HCT116 (cell line): ENCODE results near the gene OR14I1. TPM values are rescaled to one million over a fixed set of nuclear protein-coding genes. Genes with fewer than 3 reads are reported as not detected.

Experiments used
- ATAC-seq: fragments of 200-7000 bp; cut with Tn5 transposase; 2 replicates; pipeline ENCODE4 v1.9.1; 2020; ENCODE audit warnings: mild to moderate bottlenecking, moderate library complexity
- BruUV-seq: library from RNA; stranded (reverse); fragments of 400-500 nt; replicated peaks from 2 replicates; lab custom pipeline; 2021; lab: Mats Ljungman, UMichigan
- CTCF ChIA-PET: fragments of 300-600 bp; sonication (Branson Sonifier 250); formaldehyde crosslinking; loops from one replicate; lab custom pipeline; 2021; ENCODE audit warnings: antibody characterized with exemption; lab: Charles Lee
- POLR2A ChIA-PET: fragments of 300-600, 350-600 bp; sonication (Branson Sonifier 250); formaldehyde crosslinking; loops from one replicate; lab custom pipeline; 2021; ENCODE audit warnings: antibody characterized with exemption; lab: Charles Lee
- RAD21 ChIA-PET, 2 experiments: fragments of 300-600 bp; sonication (Branson Sonifier 250); formaldehyde crosslinking; loops; one replicate each; lab custom pipeline; 2023; ENCODE audit warnings: low total read pairs in 2 of 2; ENCODE audit not compliant: uncharacterized antibody in 2 of 2, unreplicated experiment in 2 of 2, low non-redundant PET in 1 of 2; lab: Charles Lee
- DNase-seq: peaks from one replicate; pipeline ENCODE4 v3.0.0-alpha.2; 2010; ENCODE audit warnings: low read depth, low spot score
- H2AFZ ChIP-seq: fragments of 200-600 bp; shearing (Covaris generic), sonication (generic); 2 replicates; pipeline ENCODE4 v1.6.1; 2017; ENCODE audit warnings: low read depth, mixed run types, mixed read lengths, antibody characterized with exemption, low read length; ENCODE audit not compliant: poor library complexity, severe bottlenecking
- H3K27ac ChIP-seq: 2 replicates; pipeline ENCODE4 v1.5.1; 2012; ENCODE audit warnings: low read depth, low read length
- H3K27me3 ChIP-seq: fragments of 200-600 bp; sonication (generic); 2 replicates; pipeline ENCODE4 v1.6.1; 2016; ENCODE audit warnings: mixed run types, low read length, mixed read lengths; ENCODE audit not compliant: insufficient read depth
- H3K36me3 ChIP-seq, 2 experiments: fragments of 200-500 bp in 1 of 2; fragments of 200-600 bp in 1 of 2; sonication (Bioruptor generic) in 1 of 2; sonication (generic) in 1 of 2; 2 replicates each; pipeline versions ENCODE4 v1.5.1 to v1.6.1; 2014 to 2016; ENCODE audit warnings: low read length in 2 of 2, inconsistent platforms in 1 of 2, mixed read lengths in 1 of 2, mixed run types in 1 of 2; ENCODE audit not compliant: insufficient read depth in 2 of 2, control insufficient read depth in 1 of 2
- H3K4me1 ChIP-seq, 2 experiments: fragments of 200-600 bp in 1 of 2; sonication (generic) in 1 of 2; 2 replicates each; pipeline versions ENCODE4 v1.5.1 to v1.6.1; 2012 to 2017; ENCODE audit warnings: low read length in 2 of 2, inconsistent platforms in 1 of 2, mild to moderate bottlenecking in 1 of 2, mixed read lengths in 1 of 2, mixed run types in 1 of 2, moderate library complexity in 1 of 2; ENCODE audit not compliant: insufficient read depth in 2 of 2, control insufficient read depth in 1 of 2
- H3K4me2 ChIP-seq: fragments of 200-600 bp; sonication (generic); 2 replicates; pipeline ENCODE4 v1.6.1; 2017; ENCODE audit warnings: mixed run types, low read length, mixed read lengths
- H3K4me3 ChIP-seq, 2 experiments: fragments of 200-600 bp in 1 of 2; sonication (generic) in 1 of 2; replicated peaks in 1 of 2; 2 replicates each; pipeline ENCODE4 v1.5.1; 2011 to 2016; ENCODE audit warnings: low read length in 2 of 2, control low read depth in 1 of 2, low read depth in 1 of 2, mild to moderate bottlenecking in 1 of 2, mixed read lengths in 1 of 2, mixed run types in 1 of 2
- H3K79me2 ChIP-seq: fragments of 200-600 bp; sonication (generic); 2 replicates; pipeline ENCODE4 v1.6.1; 2017; ENCODE audit warnings: mild to moderate bottlenecking, mixed run types, low read length, moderate library complexity, mixed read lengths; ENCODE audit not compliant: insufficient read depth
- H3K9ac ChIP-seq: fragments of 200-600 bp; sonication (generic); 2 replicates; pipeline ENCODE4 v1.6.1; 2016; ENCODE audit warnings: low read length, mixed read lengths
- H3K9me2 ChIP-seq: fragments of 200-600 bp; sonication (generic), shearing (Covaris generic); 2 replicates; pipeline ENCODE4 v1.6.1; 2017; ENCODE audit warnings: mixed run types, mild to moderate bottlenecking, moderate library complexity; ENCODE audit not compliant: insufficient read depth
- H3K9me3 ChIP-seq, 2 experiments: fragments of 200-500 bp in 1 of 2; fragments of 200-600 bp in 1 of 2; sonication (Bioruptor generic) in 1 of 2; sonication (generic) in 1 of 2; 2 replicates each; pipeline ENCODE4 v1.6.1; 2014 to 2017; ENCODE audit warnings: low read length in 2 of 2, mixed read lengths in 2 of 2, inconsistent platforms in 1 of 2, low read depth in 1 of 2, mild to moderate bottlenecking in 1 of 2, mixed run types in 1 of 2, moderate library complexity in 1 of 2; ENCODE audit not compliant: control insufficient read depth in 1 of 2, insufficient read depth in 1 of 2
- H4K20me1 ChIP-seq: fragments of 200-600 bp; sonication (generic), shearing (Covaris generic); 2 replicates; pipeline ENCODE4 v1.6.1; 2017; ENCODE audit warnings: mixed run types, mild to moderate bottlenecking, moderate library complexity; ENCODE audit not compliant: insufficient read depth
- CBX3 ChIP-seq: IDR thresholded peaks from 2 replicates; pipeline ENCODE4 v1.6.1; 2012; ENCODE audit warnings: low read depth
- CEBPB ChIP-seq: IDR thresholded peaks from 2 replicates; pipeline ENCODE4 v1.6.1; 2012; ENCODE audit warnings: low read depth
- EGR1 ChIP-seq: IDR thresholded peaks from 2 replicates; pipeline ENCODE4 v1.6.1; 2012; ENCODE audit warnings: low read depth
- ELF1 ChIP-seq: IDR thresholded peaks from 2 replicates; pipeline ENCODE4 v1.6.1; 2012; ENCODE audit warnings: low read depth, borderline replicate concordance
- EZH2 ChIP-seq: fragments of 200-600 bp; sonication (generic); IDR thresholded peaks from 2 replicates; pipeline ENCODE4 v1.6.1; 2017; ENCODE audit warnings: antibody characterized with exemption, mixed run types
- EZH2phosphoT487 ChIP-seq: fragments of 200-600 bp; IDR thresholded peaks from 2 replicates; pipeline ENCODE4 v1.6.1; 2018; ENCODE audit warnings: antibody characterized with exemption, borderline replicate concordance
- FOSL1 ChIP-seq: IDR thresholded peaks from 2 replicates; pipeline ENCODE4 v1.6.1; 2012; ENCODE audit warnings: low read depth
- POLR2A ChIP-seq: IDR thresholded peaks from 2 replicates; pipeline ENCODE4 v1.7.0; 2011; ENCODE audit warnings: borderline replicate concordance; ENCODE audit not compliant: insufficient read depth, insufficient read length; ENCODE audit errors: extremely low read depth
- POLR2AphosphoS5 ChIP-seq: IDR thresholded peaks from 2 replicates; pipeline ENCODE4 v1.6.1; 2011; ENCODE audit warnings: mild to moderate bottlenecking, low read depth, low read length, moderate library complexity
- SP1 ChIP-seq: IDR thresholded peaks from 2 replicates; pipeline ENCODE4 v1.6.1; 2012; ENCODE audit warnings: low read depth
- YY1 ChIP-seq: IDR thresholded peaks from 2 replicates; pipeline ENCODE4 v1.6.1; 2011; ENCODE audit warnings: low read length, low read depth, moderate library complexity, mild to moderate bottlenecking; ENCODE audit not compliant: insufficient replicate concordance; ENCODE audit errors: extremely low read depth
- ZFX ChIP-seq: fragments of 450-650 bp; IDR thresholded peaks from 2 replicates; pipeline ENCODE4 v1.6.1; 2017
- intact Hi-C: fragments of 100-400 bp; cut with micrococcal nuclease; formaldehyde crosslinking; loops from 2 replicates; pipeline ENCODE4 v1.10.0; 2022
- total RNA-seq: library from RNA; stranded (reverse); gene quantifications from one replicate; pipeline ENCODE4 v1.2.1, GENCODE V29; 2021; ENCODE audit not compliant: unreplicated experiment
- TF ChIP-seq, protein P1 (sequence below): IDR thresholded peaks from 2 replicates; pipeline ENCODE4 v1.6.1; 2012
- TF ChIP-seq, protein P2 (sequence below): IDR thresholded peaks from 2 replicates; pipeline ENCODE4 v1.6.1; 2011; ENCODE audit warnings: mild to moderate bottlenecking, low read length, moderate library complexity; ENCODE audit not compliant: insufficient replicate concordance; ENCODE audit errors: extremely low read depth
- TF ChIP-seq, protein P3 (sequence below): IDR thresholded peaks from 2 replicates; pipeline ENCODE4 v1.6.1; 2012; ENCODE audit warnings: low read depth
- TF ChIP-seq, protein P4 (sequence below): IDR thresholded peaks from 2 replicates; pipeline ENCODE4 v1.6.1; 2012

Gene OR14I1
- total RNA-seq, 1 experiment from 2014 or later = not detected

DNA sequence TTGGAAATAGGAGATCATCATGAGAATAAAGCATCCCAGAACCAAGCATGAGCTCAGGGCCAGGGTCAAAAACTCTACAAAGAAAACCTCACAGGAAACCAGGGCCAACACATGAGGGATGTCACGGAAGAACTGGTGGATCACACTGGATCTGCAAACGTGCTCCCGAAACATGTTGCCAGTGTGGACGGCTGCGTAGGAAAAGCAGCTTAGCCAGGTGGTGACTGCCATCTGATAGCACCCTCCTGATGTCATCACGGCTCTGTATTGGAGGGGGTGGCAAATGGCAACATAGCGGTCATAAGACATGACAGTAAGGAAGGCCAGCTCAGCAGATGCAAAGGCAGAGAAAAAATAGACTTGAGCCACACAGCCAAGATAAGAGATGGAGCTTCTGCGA, 20.9 kb downstream of the OR14I1 start:
- ATAC-seq = no peak
- Histone ChIP-seq H3K9ac (no peak overlapping the region), H3K79me2 (no peaks in the 10 kb centered on the region)
- TF ChIP-seq CBX3 = no peak
- TF ChIP-seq YY1 = no peak
- TF ChIP-seq, protein P1, sequence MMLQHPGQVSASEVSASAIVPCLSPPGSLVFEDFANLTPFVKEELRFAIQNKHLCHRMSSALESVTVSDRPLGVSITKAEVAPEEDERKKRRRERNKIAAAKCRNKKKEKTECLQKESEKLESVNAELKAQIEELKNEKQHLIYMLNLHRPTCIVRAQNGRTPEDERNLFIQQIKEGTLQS = no peak
- TF ChIP-seq, protein P2, sequence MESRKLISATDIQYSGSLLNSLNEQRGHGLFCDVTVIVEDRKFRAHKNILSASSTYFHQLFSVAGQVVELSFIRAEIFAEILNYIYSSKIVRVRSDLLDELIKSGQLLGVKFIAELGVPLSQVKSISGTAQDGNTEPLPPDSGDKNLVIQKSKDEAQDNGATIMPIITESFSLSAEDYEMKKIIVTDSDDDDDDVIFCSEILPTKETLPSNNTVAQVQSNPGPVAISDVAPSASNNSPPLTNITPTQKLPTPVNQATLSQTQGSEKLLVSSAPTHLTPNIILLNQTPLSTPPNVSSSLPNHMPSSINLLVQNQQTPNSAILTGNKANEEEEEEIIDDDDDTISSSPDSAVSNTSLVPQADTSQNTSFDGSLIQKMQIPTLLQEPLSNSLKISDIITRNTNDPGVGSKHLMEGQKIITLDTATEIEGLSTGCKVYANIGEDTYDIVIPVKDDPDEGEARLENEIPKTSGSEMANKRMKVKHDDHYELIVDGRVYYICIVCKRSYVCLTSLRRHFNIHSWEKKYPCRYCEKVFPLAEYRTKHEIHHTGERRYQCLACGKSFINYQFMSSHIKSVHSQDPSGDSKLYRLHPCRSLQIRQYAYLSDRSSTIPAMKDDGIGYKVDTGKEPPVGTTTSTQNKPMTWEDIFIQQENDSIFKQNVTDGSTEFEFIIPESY = no peak
- TF ChIP-seq POLR2AphosphoS5 = no peak
- TF ChIP-seq, protein P3, sequence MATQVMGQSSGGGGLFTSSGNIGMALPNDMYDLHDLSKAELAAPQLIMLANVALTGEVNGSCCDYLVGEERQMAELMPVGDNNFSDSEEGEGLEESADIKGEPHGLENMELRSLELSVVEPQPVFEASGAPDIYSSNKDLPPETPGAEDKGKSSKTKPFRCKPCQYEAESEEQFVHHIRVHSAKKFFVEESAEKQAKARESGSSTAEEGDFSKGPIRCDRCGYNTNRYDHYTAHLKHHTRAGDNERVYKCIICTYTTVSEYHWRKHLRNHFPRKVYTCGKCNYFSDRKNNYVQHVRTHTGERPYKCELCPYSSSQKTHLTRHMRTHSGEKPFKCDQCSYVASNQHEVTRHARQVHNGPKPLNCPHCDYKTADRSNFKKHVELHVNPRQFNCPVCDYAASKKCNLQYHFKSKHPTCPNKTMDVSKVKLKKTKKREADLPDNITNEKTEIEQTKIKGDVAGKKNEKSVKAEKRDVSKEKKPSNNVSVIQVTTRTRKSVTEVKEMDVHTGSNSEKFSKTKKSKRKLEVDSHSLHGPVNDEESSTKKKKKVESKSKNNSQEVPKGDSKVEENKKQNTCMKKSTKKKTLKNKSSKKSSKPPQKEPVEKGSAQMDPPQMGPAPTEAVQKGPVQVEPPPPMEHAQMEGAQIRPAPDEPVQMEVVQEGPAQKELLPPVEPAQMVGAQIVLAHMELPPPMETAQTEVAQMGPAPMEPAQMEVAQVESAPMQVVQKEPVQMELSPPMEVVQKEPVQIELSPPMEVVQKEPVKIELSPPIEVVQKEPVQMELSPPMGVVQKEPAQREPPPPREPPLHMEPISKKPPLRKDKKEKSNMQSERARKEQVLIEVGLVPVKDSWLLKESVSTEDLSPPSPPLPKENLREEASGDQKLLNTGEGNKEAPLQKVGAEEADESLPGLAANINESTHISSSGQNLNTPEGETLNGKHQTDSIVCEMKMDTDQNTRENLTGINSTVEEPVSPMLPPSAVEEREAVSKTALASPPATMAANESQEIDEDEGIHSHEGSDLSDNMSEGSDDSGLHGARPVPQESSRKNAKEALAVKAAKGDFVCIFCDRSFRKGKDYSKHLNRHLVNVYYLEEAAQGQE = no peak
- TF ChIP-seq ELF1 = no peak
- TF ChIP-seq POLR2A = no peak
- no peak for TF ChIP-seq SP1
- no peak for TF ChIP-seq EZH2
- TF ChIP-seq FOSL1 = no peak
- TF ChIP-seq EGR1 = no peak
- TF ChIP-seq, protein P4, sequence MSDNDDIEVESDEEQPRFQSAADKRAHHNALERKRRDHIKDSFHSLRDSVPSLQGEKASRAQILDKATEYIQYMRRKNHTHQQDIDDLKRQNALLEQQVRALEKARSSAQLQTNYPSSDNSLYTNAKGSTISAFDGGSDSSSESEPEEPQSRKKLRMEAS = no peak
- no peak for TF ChIP-seq CEBPB
- TF ChIP-seq EZH2phosphoT487 = no peak
- no peak for TF ChIP-seq ZFX
- TF ChIP-seq, all 23 proteins: peak for 0
- H3K27me3 ChIP-seq = no peaks in the 10 kb centered on the region
- no peaks in the 10 kb centered on the region for H3K4me1 ChIP-seq
- no peaks in the 10 kb centered on the region; a peak in 1 of 4 replicates for H3K9me3 ChIP-seq
- no peak for DNase-seq
- RAD21 ChIA-PET = no interaction called here
- H3K27ac ChIP-seq = no peak overlapping the region
- no peak overlapping the region for H2AFZ ChIP-seq
- H3K36me3 ChIP-seq = no peaks in the 10 kb centered on the region
- H3K9me2 ChIP-seq = no peaks in the 10 kb centered on the region
- intact Hi-C loops = no loop called here
- CTCF ChIA-PET = no interaction called here
- no peak overlapping the region for H3K4me3 ChIP-seq
- H4K20me1 ChIP-seq = no peaks in the 10 kb centered on the region
- POLR2A ChIA-PET = no interaction called here
- no TSS peak for BruUV-seq
- H3K4me2 ChIP-seq = no peak overlapping the region
